HEK293 (cell line): ENCODE results near the gene SPTA1.

Experiments
- BCL11A ChIP-seq: fragments of 450-650 bp; formaldehyde crosslinking; IDR thresholded peaks from 2 replicates; pipeline ENCODE4 v1.5.1; 2016; ENCODE audit warnings: low read depth, missing biosample characterization, missing genetic modification characterization
- GFI1B ChIP-seq: fragments of 450-650 bp; formaldehyde crosslinking; IDR thresholded peaks from 2 replicates; pipeline ENCODE4 v1.5.1; 2016; ENCODE audit warnings: missing biosample characterization, missing genetic modification characterization
- SCRT2 ChIP-seq: fragments of 450-650 bp; formaldehyde crosslinking; IDR thresholded peaks from 2 replicates; pipeline ENCODE4 v1.5.1; 2016; ENCODE audit warnings: missing biosample characterization, missing genetic modification characterization
- YY1 ChIP-seq: fragments of 450-650 bp; formaldehyde crosslinking; IDR thresholded peaks from 2 replicates; pipeline ENCODE4 v1.5.1; 2018; ENCODE audit warnings: missing biosample characterization, missing genetic modification characterization
- ZNF133 ChIP-seq: fragments of 450-650 bp; formaldehyde crosslinking; IDR thresholded peaks from 2 replicates; pipeline ENCODE4 v1.5.1; 2016; ENCODE audit warnings: missing biosample characterization, missing genetic modification characterization
- ZNF140 ChIP-seq: fragments of 450-650 bp; formaldehyde crosslinking; IDR thresholded peaks from 2 replicates; pipeline ENCODE4 v1.5.1; 2016; ENCODE audit warnings: missing biosample characterization, missing genetic modification characterization
- TF ChIP-seq, protein P1 (sequence below): fragments of 450-650 bp; formaldehyde crosslinking; IDR thresholded peaks from 2 replicates; pipeline ENCODE4 v1.5.1; 2016; ENCODE audit warnings: missing biosample characterization, missing genetic modification characterization
- TF ChIP-seq, protein P2 (sequence below): fragments of 450-650 bp; formaldehyde crosslinking; IDR thresholded peaks from 2 replicates; pipeline ENCODE4 v1.5.1; 2016; ENCODE audit warnings: missing biosample characterization, missing genetic modification characterization
- TF ChIP-seq, protein P3 (sequence below): fragments of 450-650 bp; formaldehyde crosslinking; IDR thresholded peaks from 2 replicates; pipeline ENCODE4 v1.5.1; 2016; ENCODE audit warnings: missing biosample characterization, missing genetic modification characterization
- TF ChIP-seq, protein P4 (sequence below): fragments of 450-650 bp; formaldehyde crosslinking; IDR thresholded peaks from 2 replicates; pipeline ENCODE4 v1.5.1; 2016; ENCODE audit warnings: missing biosample characterization, missing genetic modification characterization

DNA sequence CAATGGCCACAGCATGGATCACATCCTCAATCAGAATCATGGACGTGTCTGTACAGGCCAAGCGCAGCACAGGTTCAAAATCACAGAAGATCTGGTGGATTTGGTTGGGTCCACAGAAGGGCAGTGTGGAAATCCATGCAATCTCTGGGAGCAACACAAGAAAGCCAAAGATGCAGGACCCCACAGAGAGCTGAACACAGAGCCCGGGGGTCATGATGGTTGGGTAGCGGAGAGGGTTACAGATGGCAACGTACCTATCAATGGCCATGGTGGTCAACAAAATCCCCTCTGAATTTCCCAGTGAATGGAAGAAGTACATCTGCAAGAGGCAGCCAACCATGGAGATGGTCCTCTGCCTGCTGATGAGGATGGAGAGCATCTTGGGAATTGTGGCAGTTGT is 37.9 kb upstream of the SPTA1 start:
- no peak for TF ChIP-seq BCL11A (tag by site-specific recombination)
- TF ChIP-seq, protein P1, sequence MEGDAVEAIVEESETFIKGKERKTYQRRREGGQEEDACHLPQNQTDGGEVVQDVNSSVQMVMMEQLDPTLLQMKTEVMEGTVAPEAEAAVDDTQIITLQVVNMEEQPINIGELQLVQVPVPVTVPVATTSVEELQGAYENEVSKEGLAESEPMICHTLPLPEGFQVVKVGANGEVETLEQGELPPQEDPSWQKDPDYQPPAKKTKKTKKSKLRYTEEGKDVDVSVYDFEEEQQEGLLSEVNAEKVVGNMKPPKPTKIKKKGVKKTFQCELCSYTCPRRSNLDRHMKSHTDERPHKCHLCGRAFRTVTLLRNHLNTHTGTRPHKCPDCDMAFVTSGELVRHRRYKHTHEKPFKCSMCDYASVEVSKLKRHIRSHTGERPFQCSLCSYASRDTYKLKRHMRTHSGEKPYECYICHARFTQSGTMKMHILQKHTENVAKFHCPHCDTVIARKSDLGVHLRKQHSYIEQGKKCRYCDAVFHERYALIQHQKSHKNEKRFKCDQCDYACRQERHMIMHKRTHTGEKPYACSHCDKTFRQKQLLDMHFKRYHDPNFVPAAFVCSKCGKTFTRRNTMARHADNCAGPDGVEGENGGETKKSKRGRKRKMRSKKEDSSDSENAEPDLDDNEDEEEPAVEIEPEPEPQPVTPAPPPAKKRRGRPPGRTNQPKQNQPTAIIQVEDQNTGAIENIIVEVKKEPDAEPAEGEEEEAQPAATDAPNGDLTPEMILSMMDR (tag by site-specific recombination) = no peak
- no peak for TF ChIP-seq YY1 (tag by site-specific recombination)
- TF ChIP-seq, protein P2, sequence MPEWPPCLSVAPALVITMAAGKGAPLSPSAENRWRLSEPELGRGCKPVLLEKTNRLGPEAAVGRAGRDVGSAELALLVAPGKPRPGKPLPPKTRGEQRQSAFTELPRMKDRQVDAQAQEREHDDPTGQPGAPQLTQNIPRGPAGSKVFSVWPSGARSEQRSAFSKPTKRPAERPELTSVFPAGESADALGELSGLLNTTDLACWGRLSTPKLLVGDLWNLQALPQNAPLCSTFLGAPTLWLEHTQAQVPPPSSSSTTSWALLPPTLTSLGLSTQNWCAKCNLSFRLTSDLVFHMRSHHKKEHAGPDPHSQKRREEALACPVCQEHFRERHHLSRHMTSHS (tag by site-specific recombination) = no peak
- TF ChIP-seq, protein P3, sequence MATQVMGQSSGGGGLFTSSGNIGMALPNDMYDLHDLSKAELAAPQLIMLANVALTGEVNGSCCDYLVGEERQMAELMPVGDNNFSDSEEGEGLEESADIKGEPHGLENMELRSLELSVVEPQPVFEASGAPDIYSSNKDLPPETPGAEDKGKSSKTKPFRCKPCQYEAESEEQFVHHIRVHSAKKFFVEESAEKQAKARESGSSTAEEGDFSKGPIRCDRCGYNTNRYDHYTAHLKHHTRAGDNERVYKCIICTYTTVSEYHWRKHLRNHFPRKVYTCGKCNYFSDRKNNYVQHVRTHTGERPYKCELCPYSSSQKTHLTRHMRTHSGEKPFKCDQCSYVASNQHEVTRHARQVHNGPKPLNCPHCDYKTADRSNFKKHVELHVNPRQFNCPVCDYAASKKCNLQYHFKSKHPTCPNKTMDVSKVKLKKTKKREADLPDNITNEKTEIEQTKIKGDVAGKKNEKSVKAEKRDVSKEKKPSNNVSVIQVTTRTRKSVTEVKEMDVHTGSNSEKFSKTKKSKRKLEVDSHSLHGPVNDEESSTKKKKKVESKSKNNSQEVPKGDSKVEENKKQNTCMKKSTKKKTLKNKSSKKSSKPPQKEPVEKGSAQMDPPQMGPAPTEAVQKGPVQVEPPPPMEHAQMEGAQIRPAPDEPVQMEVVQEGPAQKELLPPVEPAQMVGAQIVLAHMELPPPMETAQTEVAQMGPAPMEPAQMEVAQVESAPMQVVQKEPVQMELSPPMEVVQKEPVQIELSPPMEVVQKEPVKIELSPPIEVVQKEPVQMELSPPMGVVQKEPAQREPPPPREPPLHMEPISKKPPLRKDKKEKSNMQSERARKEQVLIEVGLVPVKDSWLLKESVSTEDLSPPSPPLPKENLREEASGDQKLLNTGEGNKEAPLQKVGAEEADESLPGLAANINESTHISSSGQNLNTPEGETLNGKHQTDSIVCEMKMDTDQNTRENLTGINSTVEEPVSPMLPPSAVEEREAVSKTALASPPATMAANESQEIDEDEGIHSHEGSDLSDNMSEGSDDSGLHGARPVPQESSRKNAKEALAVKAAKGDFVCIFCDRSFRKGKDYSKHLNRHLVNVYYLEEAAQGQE (tag by site-specific recombination) = no peak
- no peak for TF ChIP-seq ZNF140 (tag by site-specific recombination)
- no peak for TF ChIP-seq SCRT2 (tag by site-specific recombination)
- TF ChIP-seq, protein P4, sequence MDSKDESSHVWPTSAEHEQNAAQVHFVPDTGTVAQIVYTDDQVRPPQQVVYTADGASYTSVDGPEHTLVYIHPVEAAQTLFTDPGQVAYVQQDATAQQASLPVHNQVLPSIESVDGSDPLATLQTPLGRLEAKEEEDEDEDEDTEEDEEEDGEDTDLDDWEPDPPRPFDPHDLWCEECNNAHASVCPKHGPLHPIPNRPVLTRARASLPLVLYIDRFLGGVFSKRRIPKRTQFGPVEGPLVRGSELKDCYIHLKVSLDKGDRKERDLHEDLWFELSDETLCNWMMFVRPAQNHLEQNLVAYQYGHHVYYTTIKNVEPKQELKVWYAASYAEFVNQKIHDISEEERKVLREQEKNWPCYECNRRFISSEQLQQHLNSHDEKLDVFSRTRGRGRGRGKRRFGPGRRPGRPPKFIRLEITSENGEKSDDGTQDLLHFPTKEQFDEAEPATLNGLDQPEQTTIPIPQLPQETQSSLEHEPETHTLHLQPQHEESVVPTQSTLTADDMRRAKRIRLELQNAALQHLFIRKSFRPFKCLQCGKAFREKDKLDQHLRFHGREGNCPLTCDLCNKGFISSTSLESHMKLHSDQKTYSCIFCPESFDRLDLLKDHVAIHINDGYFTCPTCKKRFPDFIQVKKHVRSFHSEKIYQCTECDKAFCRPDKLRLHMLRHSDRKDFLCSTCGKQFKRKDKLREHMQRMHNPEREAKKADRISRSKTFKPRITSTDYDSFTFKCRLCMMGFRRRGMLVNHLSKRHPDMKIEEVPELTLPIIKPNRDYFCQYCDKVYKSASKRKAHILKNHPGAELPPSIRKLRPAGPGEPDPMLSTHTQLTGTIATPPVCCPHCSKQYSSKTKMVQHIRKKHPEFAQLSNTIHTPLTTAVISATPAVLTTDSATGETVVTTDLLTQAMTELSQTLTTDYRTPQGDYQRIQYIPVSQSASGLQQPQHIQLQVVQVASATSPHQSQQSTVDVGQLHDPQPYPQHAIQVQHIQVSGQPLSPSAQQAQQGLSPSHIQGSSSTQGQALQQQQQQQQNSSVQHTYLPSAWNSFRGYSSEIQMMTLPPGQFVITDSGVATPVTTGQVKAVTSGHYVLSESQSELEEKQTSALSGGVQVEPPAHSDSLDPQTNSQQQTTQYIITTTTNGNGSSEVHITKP (tag by site-specific recombination) = no peak
- no peak for TF ChIP-seq GFI1B
- TF ChIP-seq ZNF133 (tag by site-specific recombination) = no peak
